Germinal center (tissue), 1 donor: ENCODE results near the gene DHRS7B.
"Not testable (repeated sequence)": the region's sequence is repeated elsewhere in the genome, so short reads cannot be mapped to it uniquely, and the experiment has no call there.

Experiments
- DNase-seq: peaks from one replicate; pipeline ENCODE4 v3.0.0; 2012; ENCODE audit warnings: mixed read lengths, low spot score

Gene DHRS7B

DNA sequence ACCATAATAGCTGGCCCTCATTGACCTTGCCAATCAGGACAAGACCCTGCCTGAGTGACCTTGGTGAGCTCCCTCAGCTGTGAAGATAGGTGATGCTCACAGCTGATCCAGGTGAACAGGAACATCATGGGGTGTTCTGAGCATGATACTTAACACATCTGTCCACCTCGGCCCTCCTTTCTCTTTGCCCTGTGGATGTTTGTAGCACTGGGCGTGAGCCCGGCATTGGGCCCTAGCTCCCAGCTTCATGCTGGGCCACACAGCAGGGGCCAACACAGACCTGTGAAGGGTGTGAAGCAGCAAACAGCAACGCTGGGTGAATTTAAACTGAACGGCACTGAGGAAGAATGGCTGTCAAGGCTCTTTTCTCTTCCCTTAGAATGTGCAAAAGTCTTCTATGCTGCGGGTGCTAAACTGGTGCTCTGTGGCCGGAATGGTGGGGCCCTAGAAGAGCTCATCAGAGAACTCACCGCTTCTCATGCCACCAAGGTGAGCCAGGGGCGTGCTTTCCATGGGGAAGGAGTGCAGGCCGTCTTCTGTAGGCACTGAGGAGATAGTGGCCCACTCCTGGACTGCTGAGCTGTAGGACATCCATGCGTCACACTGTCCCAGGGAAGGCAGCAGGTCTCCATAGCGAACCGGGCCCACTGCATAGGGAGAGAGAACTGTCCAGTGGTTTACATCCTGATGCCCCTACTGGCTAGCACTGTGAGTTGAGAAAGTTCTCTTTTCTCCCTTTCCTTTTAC lies 51.3 kb downstream of the DHRS7B start:
- DNase-seq, result no peak

DNA sequence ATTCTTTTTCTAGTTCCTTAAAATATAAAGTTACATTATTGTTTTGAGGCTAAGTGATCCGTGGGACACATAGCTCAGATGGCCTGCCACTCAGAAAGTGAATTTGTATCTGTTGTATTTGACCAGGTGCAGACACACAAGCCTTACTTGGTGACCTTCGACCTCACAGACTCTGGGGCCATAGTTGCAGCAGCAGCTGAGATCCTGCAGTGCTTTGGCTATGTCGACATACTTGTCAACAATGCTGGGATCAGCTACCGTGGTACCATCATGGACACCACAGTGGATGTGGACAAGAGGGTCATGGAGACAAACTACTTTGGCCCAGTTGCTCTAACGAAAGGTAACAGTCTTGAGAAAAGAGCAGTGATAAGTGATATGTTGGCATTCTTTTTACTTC lies 56.7 kb downstream of the DHRS7B start:
- DNase-seq, result no peak

DNA sequence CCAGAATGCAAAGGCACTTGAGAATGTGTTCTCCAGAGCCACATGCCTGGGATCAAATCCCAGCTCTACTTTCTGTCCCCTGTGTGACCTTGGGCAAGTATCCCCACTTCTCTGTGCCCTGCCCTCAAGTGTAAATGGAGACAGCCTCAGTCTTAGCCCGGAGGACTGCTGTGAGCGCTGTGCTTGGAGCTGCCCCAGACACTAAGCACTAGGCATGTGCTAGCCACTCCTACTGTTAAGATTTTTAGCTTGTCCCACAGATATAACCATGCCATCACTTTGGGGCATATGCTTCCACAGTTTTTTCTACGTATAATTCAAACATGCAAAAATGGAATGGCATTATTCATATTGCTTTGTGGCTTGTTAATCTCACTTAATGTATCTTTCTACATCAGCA lies 57.8 kb downstream of the DHRS7B start:
- no peak for DNase-seq

DNA sequence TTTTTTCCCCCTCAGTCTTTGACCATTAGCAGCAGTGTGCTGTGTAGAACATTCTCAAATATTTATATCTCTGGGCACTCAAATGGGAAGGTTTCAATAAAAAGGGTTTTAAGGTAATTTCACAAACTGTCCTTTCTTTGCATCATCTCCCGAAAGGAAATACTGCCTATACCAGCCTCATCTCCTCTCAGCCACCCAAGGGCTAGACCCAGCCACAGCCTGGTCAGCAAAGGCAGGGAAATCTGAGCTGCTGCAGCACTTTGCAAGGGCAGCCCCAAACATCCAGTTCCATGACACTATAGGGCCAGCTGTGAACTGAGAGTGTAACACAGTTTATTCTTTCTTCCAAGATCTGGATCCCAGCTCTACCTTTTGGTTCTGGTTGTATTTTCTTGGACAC lies 58.3 kb downstream of the DHRS7B start:
- no peak for DNase-seq

DNA sequence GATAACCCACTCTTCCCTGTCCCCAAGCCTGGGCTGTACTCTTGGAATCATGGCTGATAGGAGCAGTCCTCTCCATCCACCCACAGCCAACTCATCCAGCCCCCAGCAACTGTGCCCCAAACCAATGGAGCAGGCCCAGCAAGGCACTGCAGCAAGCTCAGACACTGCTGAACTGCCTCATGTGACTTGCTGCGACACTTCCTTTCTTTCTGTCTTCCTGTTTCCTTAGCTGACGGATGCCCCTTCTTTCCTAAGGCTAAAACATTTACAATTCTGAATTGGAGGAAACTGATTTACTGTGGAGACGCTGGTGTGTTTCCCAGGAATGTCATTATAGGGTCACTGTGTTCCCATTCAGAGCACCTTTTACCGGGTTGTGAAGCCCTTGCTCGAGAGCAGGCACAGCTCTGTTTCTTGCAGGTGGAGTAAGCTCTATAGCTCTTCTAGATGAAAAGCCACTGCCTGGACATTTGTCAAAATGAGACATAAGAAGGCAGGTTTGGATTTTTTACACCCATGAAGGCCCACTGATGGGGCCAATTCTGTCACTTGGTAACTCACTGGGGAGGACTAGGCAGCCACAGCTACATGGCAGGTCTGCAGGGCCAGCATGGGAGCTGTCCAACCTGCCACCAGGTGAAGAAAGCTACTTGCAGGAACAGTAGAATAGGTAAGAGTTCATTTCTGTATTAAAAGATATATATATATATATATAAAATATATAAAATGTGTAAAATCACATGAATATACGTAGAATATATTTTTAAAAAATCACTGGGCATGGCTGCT lies 59.8 kb downstream of the DHRS7B start:
- DNase-seq, result no peak

DNA sequence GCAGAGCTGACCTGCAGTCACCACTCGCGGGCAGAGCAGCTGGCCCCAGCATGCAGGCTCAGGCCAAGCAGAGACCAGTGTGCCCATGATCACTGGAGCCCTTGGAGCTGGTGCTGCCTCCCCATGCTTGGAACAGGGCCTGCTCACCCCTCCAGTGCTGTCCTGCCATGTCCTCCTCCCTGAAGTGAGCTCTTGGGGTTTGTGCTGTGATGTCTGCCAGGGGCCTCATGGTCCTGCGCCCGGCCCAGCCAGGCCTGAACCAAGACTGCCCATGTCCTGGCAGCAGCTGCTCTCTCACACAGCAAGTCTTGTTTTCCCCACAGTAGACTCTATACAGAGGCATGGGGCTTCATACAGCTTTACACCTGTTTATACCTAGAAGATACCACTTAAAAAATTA lies 62.6 kb downstream of the DHRS7B start:
- no peak for DNase-seq

DNA sequence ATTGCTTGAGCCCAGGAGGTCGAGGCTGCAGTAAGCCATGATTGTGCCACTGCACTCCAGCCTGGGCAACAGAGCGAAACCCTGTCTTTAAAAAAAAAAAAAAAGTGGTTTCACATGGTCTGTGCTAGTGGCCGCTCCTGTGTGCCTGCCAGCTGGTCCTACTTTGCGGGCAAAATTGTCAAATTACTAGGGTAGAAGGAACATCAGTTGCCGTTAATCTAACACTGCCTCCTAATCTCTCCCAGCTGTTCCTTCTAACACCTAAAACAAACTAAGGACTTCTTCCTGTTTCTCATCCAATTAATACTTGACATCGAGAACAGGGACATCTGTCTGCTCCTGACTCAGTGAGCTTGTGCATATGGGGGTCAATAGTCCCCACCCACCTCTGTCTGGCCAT lies 63.3 kb downstream of the DHRS7B start:
- no peak for DNase-seq

DNA sequence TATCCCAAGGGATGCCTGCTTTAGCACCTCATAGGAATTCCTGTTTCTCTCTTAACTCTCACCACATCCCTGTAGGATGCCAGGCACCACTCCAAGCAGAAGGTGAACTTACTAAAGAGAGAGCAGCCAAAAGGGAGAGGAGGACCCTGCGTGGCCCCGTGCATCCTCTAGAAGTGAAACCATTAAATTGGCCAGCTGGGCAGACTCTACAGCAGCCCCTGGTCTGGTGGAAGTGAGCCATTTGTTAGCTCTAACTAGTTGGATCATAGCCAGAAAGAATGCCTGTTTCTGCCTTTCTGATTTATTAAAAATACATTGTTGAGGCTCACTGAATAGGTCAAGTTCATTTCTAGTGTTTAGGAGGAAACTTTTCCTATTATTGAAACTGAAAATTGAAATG lies 64.9 kb downstream of the DHRS7B start:
- no peak for DNase-seq

DNA sequence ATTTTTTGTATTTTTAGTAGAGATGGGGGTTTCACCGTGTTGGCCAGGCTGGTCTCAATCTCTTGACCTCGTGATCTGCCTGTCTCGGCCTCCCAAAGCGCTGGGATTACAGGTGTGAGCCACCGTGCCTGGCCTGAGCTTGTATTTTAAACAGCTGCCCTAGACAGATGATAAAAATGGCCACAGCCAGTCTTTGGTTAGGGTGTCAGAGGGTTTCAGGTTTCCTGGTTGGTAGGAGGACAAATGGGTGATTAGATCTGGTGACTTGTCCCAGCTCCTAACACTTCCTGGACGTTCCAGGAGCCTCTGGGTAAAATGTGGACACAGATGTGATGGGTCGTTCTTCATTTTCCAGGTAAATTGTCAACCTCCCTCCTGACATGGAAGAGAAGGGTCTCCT lies 65.7 kb downstream of the DHRS7B start:
- not testable (repeated sequence) for DNase-seq

DNA sequence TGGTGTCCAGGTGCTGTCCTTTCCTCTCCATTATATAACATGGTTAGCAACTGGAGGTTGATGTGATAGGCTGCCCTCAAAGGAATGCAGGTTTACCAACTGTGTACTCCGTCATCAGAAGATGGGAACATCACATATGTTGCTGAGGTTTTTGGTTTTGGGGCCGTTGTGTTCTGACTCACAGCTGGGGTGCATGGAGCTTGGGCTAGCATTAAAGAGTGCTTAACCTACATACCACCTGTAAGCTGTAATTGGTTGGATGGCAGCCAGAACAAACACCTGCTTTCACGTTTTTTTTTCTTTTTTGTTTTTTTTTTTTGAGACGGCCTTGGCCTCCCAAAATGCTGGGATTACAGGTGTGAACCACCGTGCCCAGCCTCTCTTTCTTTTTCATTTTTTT lies 66.3 kb downstream of the DHRS7B start:
- no peak for DNase-seq

DNA sequence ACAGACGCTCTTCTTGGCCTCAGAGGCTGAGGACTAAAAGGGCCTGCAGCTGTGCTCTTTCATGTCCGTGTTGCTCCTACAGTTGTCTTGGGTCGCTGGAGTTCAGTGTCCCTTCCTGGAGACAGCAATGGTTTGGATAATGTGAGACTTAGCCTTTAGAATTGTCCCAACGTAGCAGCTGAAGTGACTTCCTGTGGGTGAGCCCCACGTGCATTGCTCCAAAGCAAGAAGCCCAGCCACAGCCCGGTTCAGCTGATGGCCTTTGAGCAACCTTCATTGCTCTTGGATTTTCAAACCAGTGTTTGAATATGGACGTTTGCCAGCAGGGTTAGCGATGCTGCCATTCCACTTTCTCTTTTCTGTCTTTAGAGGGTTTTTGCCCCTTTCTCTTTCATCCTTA lies 67.5 kb downstream of the DHRS7B start:
- DNase-seq, result no peak

DNA sequence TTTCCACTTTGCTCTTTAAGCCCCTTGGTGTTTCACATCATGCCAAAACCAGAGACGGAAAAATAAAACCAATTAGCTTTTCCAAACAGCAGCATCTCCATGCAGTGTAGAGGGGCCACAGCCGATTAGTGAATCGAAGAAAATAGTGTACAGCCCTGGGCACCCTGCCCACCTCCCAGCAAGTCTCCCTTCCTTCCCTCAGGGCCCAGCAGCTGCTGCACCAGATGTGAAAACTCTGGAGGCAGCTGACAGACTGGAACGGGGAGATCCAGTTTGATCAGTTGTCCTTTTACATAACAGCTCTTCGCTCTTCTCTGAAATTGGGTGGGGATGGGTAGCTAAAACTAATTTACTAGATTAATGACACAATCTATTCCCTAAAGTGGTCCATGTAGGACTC lies 67.9 kb downstream of the DHRS7B start:
- no peak for DNase-seq

DNA sequence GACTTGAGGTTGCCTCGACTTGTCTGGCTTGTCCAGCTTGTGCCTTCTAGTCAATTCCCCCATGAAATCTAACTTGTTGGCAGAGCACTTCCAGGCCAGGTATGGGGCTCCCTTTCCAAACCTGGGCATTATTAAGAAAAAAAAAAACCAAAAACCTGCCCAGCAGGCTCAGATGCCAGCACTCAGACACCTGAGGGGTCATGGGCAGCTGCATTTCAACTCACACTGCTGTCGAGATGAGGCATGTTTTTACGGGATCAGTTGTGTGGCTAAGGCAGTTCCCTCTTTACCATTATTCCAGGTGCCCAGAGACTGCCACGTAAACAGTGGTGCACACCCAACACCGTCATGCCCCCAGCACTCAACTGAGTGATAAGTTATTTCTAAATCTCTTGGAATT lies 69.4 kb downstream of the DHRS7B start:
- no peak for DNase-seq

DNA sequence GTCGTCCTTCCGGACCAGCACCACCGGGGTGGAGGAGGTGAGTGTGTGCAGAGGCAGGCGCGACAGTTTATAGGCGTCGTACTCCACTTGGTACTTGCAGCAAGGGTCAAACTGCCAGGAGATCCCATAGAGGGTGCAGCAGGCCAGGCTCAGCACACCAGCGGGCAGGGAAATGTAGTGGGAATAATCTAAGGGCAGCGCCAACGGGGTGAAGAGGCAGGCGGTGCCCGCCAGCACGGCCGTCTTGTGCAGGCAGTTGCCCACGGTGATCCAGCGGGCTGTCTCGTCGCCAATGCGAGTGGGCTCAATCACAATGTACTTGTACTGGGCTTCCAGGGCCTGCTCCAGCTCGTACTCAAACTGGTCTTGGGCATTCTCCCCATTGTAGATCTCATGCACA lies 71.6 kb downstream of the DHRS7B start:
- no peak for DNase-seq

DNA sequence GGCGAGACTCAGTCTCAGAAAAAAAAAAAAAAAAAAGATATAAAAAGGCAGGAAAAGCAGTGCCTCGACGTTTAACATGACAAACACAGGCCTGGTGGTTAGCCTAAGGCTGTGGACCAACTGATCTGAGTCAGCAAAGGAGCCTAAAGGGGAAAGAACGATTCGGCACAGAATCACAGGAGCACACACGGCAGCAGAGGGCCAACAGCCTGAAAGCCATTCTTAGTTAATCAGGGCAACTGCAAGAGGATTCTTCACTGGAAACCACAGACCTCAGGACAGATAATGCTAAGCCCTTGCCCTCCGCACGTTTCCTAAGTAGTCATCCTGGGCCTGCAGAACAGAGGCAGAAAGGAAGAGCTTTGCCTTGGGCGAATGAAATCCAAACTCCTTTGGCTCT lies 72.5 kb downstream of the DHRS7B start:
- no peak for DNase-seq

DNA sequence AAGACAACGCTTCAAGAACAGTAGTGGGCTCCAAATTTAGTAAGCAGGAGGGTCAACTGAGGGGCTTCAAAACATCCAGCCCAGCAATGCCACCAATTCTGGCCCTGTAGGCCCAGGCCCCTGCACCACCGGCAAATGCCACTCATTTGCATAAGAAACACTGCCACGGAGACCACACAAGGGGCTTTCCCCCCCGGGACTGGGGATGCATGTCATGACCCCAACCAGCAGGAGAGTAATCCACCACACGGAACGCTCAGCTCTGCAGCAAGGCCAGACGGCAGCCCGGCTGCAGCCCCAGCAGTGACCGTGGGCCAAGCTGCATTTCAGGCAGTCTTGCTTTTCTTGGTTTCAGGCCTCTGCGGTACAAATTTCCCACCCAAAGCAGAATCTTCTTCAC lies 73.1 kb downstream of the DHRS7B start:
- no peak for DNase-seq

DNA sequence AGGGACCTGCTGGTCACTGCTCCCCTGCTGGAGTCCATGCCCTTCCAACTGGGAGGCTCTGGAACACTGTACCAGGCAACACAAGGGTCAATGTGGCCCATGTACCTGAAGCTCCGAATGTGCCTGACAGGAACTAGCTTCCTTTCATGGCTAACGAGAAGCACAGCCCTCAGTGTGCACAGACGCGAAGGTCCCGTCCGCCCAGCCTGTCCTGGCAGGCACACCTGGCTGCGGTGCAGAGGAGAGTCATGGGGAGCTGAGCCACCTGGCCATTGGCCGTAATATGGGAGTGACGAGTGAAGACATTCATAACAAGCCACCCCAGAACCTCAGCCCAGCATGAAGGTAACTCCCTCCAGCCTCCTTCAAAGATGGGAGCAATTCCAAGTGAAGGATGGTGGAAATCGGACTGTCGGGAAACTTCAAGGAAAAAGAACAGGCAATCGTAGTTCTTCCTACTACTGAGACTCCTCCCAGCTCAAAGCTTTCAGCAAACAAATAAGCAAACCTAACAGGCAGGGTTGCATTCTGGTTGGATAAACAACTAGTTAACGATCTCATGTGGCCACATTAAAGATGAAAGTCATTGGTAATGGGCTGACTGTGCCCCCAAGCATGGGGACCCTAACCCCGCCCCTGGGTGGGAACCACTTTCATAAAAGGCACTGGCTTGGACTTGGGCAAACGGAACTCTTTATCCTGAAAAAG lies 74.0 kb downstream of the DHRS7B start:
- DNase-seq, result no peak

DNA sequence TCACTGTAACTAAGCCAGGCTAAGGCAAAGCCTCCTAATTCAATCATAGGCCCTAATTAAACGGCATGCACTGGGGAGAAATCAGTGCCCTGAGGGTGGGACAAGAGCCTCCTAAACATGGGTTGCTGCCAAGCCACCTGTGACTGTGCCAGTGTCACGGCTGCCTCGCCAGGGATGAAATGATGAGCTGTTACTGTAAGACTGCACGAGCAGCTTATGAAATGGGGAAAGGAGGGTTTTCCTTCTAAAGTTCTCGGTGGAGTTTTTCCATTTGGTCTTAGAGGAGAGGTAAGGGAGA lies 74.5 kb downstream of the DHRS7B start:
- no peak for DNase-seq

DNA sequence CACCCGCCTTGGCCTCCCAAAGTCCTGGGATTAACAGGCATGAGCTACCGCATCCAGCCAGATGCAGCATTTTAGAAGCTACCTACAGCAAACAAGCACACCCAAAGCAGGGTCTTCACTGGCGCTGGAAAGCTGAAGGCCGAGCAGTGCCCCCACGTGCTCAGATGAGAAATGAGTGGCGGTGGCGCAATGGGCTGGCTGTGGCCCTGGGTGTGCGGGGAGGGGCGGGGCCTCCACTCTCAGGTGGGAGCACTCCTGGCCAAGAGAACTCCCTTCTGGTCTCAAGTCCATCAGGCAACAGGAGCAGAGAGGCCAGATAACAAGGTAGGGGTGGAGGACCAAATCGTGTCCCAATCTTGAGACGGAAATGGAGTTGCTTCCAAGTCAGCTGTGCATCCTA lies 75.1 kb downstream of the DHRS7B start:
- no peak for DNase-seq

DNA sequence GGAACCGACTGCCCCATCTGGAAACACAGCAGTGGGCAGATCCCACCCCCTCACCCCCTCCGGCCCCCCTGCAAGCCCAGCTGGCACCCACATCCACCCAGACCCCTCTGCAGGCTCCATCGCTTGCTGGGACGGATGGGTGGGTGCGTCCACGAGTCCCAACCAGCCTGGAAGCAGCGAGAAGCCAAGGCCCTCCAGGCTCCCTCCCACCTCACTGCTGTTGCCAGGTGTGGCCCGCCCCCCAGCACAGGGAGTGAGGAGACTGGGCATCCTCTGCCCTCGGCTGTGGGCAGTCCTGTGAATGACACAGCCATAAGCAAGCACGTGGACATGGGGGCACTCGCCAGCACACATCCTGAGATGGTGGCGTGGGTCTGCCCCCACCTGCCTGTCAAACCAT lies 75.7 kb downstream of the DHRS7B start:
- no peak for DNase-seq

DNA sequence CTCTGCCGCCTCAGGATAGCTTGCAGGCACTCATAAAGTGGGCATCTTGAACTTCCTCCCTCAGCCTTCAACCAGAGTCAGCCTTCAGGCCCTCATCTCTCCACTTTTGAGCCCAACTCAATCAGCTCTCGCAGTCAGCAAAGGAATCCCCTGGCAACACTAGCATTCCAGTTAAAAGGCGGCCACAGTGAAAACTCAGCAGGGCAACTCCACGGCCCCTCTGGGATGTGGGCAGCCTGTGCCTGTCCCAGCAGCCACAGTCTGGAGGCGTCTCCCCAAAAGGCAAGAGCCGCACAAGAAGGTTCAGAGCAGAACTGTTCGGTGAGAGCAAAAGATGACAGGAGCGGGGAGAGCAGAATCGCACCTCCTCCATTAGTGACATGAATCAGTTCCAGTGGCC lies 78.2 kb downstream of the DHRS7B start:
- no peak for DNase-seq

DNA sequence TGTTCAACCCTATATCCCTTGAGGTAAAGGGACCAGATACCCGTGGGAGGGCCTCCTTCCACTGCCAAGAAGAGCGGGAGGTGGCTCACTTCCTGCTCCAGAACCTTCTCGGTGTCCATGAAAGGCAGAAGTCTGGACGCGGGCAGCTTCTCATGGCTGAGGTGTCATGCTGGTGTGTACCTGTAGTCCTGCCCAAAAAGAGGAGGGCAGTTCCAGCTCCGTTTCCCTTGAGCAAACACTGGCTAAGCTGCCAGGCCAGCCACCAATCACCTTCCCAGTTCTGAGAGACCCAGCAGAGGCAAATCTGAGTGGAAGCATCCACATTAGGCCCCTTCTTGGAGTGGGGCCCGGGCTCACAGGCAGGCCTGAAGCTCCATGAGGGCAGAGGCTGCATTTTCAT lies 81.6 kb downstream of the DHRS7B start:
- no peak for DNase-seq

DNA sequence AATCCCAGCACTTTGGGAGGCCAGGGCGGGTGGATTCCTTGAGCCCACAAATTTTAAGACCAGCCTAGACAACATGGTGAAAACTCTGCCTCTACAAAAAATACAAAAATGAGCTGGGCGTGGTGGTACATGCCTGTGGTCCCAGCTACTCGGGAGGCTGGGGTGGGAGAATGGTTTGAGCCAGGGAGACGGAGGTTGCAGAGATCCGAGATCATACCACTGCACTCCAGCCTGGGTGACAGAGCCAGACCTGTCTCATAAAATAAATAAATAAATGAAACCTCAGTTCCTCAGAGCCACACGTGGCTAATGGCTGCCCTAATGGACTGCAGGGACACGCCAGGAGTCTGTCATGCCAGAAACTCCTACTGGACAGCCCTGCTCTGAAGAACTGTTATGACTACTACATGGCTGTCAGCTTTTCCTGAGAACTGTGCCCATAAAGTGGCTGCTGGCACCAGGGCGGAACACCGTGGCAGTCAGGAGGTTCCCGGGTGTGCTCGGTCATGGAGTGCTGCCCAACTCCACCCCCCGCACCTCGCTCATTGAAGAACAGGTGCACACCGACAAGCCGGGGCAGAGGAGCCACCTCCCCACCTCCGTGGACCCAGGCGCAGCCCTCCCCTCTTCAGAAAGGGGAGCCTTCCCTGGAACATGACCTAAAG lies 82.9 kb downstream of the DHRS7B start:
- DNase-seq, result no peak
